Measurements from ENCODE around the gene PHF2. TPM values are rescaled to one million over a fixed set of nuclear protein-coding genes. Genes with fewer than 3 reads are reported as not detected.

Gene PHF2
- total RNA-seq, 1 experiment from 2014 or later: 10.3 TPM

DNA sequence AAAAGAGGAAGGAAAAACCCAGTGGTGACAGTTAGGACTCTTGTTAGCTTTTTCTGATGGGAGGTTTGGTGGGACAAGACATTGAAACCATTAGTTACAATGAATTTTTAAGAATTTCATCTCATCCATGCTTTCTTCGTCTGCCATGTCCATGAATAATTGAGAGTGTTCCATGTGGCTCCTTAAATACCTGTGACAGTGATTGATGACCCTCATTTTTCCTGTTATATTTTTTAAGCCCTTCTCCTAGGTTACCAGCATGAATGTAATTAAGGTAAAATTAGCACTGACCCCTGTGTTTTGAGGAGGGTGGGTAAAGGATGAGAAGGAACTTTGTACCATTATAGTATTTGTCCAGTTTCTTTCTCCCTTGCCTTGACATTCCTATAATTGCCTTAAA lies 23.5 kb upstream of the PHF2 start:
- H3K4me1 ChIP-seq: no peaks in the 10 kb centered on the region
- no peaks in the 10 kb centered on the region for H3K9me3 Mint-ChIP-seq (ENCODE audit: unreplicated experiment)
- ChIA-PET POLR2A (no interaction called here), CTCF (no interaction called here)
- H3K36me3 ChIP-seq (ENCODE audit: control insufficient read depth, insufficient read depth, low read length): no peaks in the 10 kb centered on the region; the same call in 1 of the 2 replicates
- H3K4me1 Mint-ChIP-seq (ENCODE audit: low read depth, unreplicated experiment): no peaks in the 10 kb centered on the region
- no peak overlapping the region for H3K4me3 ChIP-seq (ENCODE audit: low read depth, low read length)
- H3K27me3 ChIP-seq (replicated peaks; ENCODE audit: control insufficient read depth, insufficient read depth, low read length): no peaks in the 10 kb centered on the region
- no peak overlapping the region for H3K4me3 Mint-ChIP-seq (ENCODE audit: unreplicated experiment)
- DNase-seq: no peak
- TF ChIP-seq, protein P1, sequence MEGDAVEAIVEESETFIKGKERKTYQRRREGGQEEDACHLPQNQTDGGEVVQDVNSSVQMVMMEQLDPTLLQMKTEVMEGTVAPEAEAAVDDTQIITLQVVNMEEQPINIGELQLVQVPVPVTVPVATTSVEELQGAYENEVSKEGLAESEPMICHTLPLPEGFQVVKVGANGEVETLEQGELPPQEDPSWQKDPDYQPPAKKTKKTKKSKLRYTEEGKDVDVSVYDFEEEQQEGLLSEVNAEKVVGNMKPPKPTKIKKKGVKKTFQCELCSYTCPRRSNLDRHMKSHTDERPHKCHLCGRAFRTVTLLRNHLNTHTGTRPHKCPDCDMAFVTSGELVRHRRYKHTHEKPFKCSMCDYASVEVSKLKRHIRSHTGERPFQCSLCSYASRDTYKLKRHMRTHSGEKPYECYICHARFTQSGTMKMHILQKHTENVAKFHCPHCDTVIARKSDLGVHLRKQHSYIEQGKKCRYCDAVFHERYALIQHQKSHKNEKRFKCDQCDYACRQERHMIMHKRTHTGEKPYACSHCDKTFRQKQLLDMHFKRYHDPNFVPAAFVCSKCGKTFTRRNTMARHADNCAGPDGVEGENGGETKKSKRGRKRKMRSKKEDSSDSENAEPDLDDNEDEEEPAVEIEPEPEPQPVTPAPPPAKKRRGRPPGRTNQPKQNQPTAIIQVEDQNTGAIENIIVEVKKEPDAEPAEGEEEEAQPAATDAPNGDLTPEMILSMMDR (IDR thresholded peaks at IDR 0.05; ENCODE audit: insufficient read depth in 1 of 2, low read depth in 1 of 2, low read length in 1 of 2, severe bottlenecking in 1 of 2, unreplicated experiment in 1 of 2): no peak
- intact Hi-C loops (cut with micrococcal nuclease; ENCODE audit: unreplicated experiment): no loop called here
- H3K36me3 Mint-ChIP-seq (ENCODE audit: insufficient read depth, unreplicated experiment): peaks cover 19% of the 10 kb centered on the region
- H3K27ac Mint-ChIP-seq (ENCODE audit: unreplicated experiment): no peak overlapping the region
- H3K27me3 Mint-ChIP-seq (ENCODE audit: insufficient read depth, unreplicated experiment): no peaks in the 10 kb centered on the region
- no peaks in the 10 kb centered on the region for H3K9me3 ChIP-seq
- BruUV-seq (replicated peaks): no TSS peak

DNA sequence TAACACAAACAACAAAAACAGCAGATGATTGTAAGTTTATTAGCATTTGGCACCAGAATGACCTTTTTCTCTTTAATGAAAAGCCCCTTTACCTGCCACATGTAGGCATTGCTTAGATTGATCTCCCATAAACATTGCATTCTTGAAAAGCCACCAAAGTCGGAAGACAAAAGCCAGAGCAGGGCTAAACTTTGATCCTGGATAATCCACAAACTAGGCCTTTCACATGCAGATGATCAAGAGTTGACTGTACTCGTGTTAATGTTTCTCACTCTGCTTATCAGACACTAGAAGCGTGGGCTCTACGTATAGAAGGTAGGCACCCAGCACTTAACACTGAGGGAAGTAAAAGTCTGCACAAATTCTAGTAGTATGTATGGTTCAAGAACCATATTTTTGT lies 21.0 kb upstream of the PHF2 start:
- H3K9me3 Mint-ChIP-seq (ENCODE audit: unreplicated experiment): no peaks in the 10 kb centered on the region
- peaks cover 26% of the 10 kb centered on the region for H3K36me3 Mint-ChIP-seq (ENCODE audit: insufficient read depth, unreplicated experiment)
- ChIA-PET CTCF (no interaction called here), POLR2A (no interaction called here)
- H3K4me3 Mint-ChIP-seq (ENCODE audit: unreplicated experiment): no peak overlapping the region
- TF ChIP-seq, protein P1 (IDR thresholded peaks at IDR 0.05; ENCODE audit: insufficient read depth in 1 of 2, low read depth in 1 of 2, low read length in 1 of 2, severe bottlenecking in 1 of 2, unreplicated experiment in 1 of 2): no peak
- no peaks in the 10 kb centered on the region; the same call in 1 of the 2 replicates for H3K36me3 ChIP-seq (ENCODE audit: control insufficient read depth, insufficient read depth, low read length)
- H3K27ac Mint-ChIP-seq (ENCODE audit: unreplicated experiment): no peak overlapping the region
- no peak for DNase-seq
- no peaks in the 10 kb centered on the region for H3K9me3 ChIP-seq
- no peak overlapping the region for H3K4me3 ChIP-seq (ENCODE audit: low read depth, low read length)
- no peaks in the 10 kb centered on the region for H3K27me3 Mint-ChIP-seq (ENCODE audit: insufficient read depth, unreplicated experiment)
- intact Hi-C loops (cut with micrococcal nuclease; ENCODE audit: unreplicated experiment): no loop called here
- no peaks in the 10 kb centered on the region for H3K4me1 ChIP-seq
- no TSS peak for BruUV-seq (replicated peaks)
- no peaks in the 10 kb centered on the region for H3K27me3 ChIP-seq (replicated peaks; ENCODE audit: control insufficient read depth, insufficient read depth, low read length)
- no peaks in the 10 kb centered on the region for H3K4me1 Mint-ChIP-seq (ENCODE audit: low read depth, unreplicated experiment)

DNA sequence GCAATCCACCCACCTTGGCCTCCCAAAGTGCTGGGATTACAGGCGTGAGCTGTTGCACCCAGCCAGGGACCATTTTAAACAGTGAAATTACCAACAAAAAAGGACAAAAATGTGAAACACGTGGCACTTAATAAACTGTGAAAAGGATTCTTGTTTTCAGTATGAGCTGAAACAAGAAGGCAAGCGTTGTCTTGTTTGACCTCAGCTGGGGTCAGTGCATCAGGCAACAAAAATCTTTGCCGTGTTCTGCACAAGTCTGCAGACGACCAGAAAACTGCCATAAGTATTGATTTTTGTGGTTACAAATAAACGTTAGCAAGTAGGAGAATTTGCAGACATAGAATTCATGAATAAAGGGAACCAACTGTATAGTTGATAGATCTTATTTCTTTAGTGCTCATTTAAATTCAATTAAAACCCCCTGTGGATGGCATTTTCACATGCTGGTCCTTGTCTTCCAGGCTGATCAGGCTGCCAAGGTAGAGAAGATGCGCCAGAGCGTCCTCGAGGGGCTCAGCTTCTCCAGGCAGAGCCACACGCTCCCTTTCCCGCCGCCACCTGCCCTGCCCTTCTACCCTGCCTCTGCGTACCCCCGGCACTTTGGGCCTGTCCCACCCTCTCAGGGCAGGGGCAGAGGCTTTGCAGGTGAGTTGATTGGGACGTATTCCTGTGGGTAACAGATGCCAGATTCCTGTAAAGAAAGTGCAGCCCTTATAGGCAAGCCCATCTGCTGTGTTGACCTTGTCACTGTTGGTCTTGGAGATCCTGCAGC lies 18.8 kb upstream of the PHF2 start:
- no peak overlapping the region for H3K27ac Mint-ChIP-seq (ENCODE audit: unreplicated experiment)
- no peak overlapping the region for H3K4me3 Mint-ChIP-seq (ENCODE audit: unreplicated experiment)
- no TSS peak for BruUV-seq (replicated peaks)
- Histone ChIP-seq H3K4me3 (ENCODE audit: low read depth, low read length) (no peak overlapping the region), H3K9me3 (no peaks in the 10 kb centered on the region), H3K4me1 (no peaks in the 10 kb centered on the region), H3K27me3 (replicated peaks; ENCODE audit: control insufficient read depth, insufficient read depth, low read length) (no peaks in the 10 kb centered on the region), H3K36me3 (ENCODE audit: control insufficient read depth, insufficient read depth, low read length) (peaks cover 1% of the 10 kb centered on the region; the same call in 1 of the 2 replicates)
- ChIA-PET POLR2A (no interaction called here), CTCF (no interaction called here)
- H3K36me3 Mint-ChIP-seq (ENCODE audit: insufficient read depth, unreplicated experiment): peaks cover 27% of the 10 kb centered on the region
- TF ChIP-seq, protein P1 (IDR thresholded peaks at IDR 0.05; ENCODE audit: insufficient read depth in 1 of 2, low read depth in 1 of 2, low read length in 1 of 2, severe bottlenecking in 1 of 2, unreplicated experiment in 1 of 2): no peak
- H3K9me3 Mint-ChIP-seq (ENCODE audit: unreplicated experiment): no peaks in the 10 kb centered on the region
- no peaks in the 10 kb centered on the region for H3K4me1 Mint-ChIP-seq (ENCODE audit: low read depth, unreplicated experiment)
- DNase-seq: no peak
- intact Hi-C loops (cut with micrococcal nuclease; ENCODE audit: unreplicated experiment): no loop called here
- H3K27me3 Mint-ChIP-seq (ENCODE audit: insufficient read depth, unreplicated experiment): no peaks in the 10 kb centered on the region
